H9 (cell line): ENCODE measurements around the gene BTN3A1. TPM values are rescaled to one million over a fixed set of nuclear protein-coding genes. Genes with fewer than 3 reads are reported as not detected.

Experiments used
- DNase-seq: peaks from one replicate; pipeline ENCODE4 v3.0.0-alpha.2; 2017
- H2AFZ ChIP-seq: one replicate; pipeline ENCODE4 v1.6.1; 2013; ENCODE audit warnings: mild to moderate bottlenecking, low read length, control low read depth, moderate library complexity
- H2AK5ac ChIP-seq: 2 replicates; pipeline ENCODE4 v1.6.1; 2013; ENCODE audit warnings: low read length, control low read depth, mixed read lengths; ENCODE audit not compliant: insufficient read length
- H2BK120ac ChIP-seq: one replicate; pipeline ENCODE4 v1.6.1; 2013; ENCODE audit warnings: low read depth, mild to moderate bottlenecking, low read length, control low read depth, inconsistent platforms; ENCODE audit not compliant: poor library complexity, severe bottlenecking
- H2BK12ac ChIP-seq: 2 replicates; pipeline ENCODE4 v1.6.1; 2013; ENCODE audit warnings: low read length, control low read depth, mixed read lengths, low read depth; ENCODE audit not compliant: insufficient read length
- H2BK15ac ChIP-seq: 2 replicates; pipeline ENCODE4 v1.6.1; 2013; ENCODE audit warnings: low read depth, low read length, control low read depth
- H2BK20ac ChIP-seq: one replicate; pipeline ENCODE4 v1.6.1; 2013; ENCODE audit warnings: low read depth, mild to moderate bottlenecking, low read length, control low read depth, inconsistent platforms; ENCODE audit not compliant: poor library complexity, severe bottlenecking
- H2BK5ac ChIP-seq: 2 replicates; pipeline ENCODE4 v1.6.1; 2013; ENCODE audit warnings: low read length, control low read depth, mixed read lengths; ENCODE audit not compliant: insufficient read length
- H3K14ac ChIP-seq: 2 replicates; pipeline ENCODE4 v1.6.1; 2013; ENCODE audit warnings: low read length, control low read depth; ENCODE audit not compliant: insufficient read depth
- H3K18ac ChIP-seq: 2 replicates; pipeline ENCODE4 v1.6.1; 2013; ENCODE audit warnings: low read depth, mild to moderate bottlenecking, mixed read lengths, low read length, control low read depth; ENCODE audit not compliant: insufficient read length
- H3K23ac ChIP-seq: 2 replicates; pipeline ENCODE4 v1.6.1; 2013; ENCODE audit warnings: low read length, control low read depth, mixed read lengths, low read depth; ENCODE audit not compliant: insufficient read length
- H3K23me2 ChIP-seq: 2 replicates; pipeline ENCODE4 v1.6.1; 2013; ENCODE audit warnings: low read depth, mild to moderate bottlenecking, mixed read lengths, low read length, control low read depth; ENCODE audit not compliant: insufficient read length, poor library complexity, severe bottlenecking
- H3K27ac ChIP-seq: 2 replicates; pipeline ENCODE4 v1.5.1; 2013; ENCODE audit warnings: low read length, control low read depth, mixed read lengths, low read depth; ENCODE audit not compliant: insufficient read length
- H3K27me3 ChIP-seq: 2 replicates; pipeline ENCODE4 v1.6.1; 2013; ENCODE audit warnings: low read length, control low read depth, inconsistent platforms; ENCODE audit not compliant: insufficient read depth
- H3K4ac ChIP-seq: 2 replicates; pipeline ENCODE4 v1.6.1; 2013; ENCODE audit warnings: low read depth, mild to moderate bottlenecking, control low read depth, inconsistent platforms, low read length, moderate library complexity
- H3K4me1 ChIP-seq: 2 replicates; pipeline ENCODE4 v1.6.1; 2013; ENCODE audit warnings: low read length, control low read depth, inconsistent platforms; ENCODE audit not compliant: insufficient read depth
- H3K4me2 ChIP-seq: 2 replicates; pipeline ENCODE4 v1.6.1; 2013; ENCODE audit warnings: low read length, control low read depth, mixed read lengths; ENCODE audit not compliant: insufficient read length, insufficient read depth
- H3K56ac ChIP-seq: 2 replicates; pipeline ENCODE4 v1.6.1; 2013; ENCODE audit warnings: low read depth, mild to moderate bottlenecking, mixed read lengths, low read length, control low read depth; ENCODE audit not compliant: insufficient read length
- H3K79me1 ChIP-seq: 2 replicates; pipeline ENCODE4 v1.6.1; 2013; ENCODE audit warnings: low read depth, mild to moderate bottlenecking, moderate library complexity, low read length, control low read depth, inconsistent platforms; ENCODE audit not compliant: insufficient read depth, poor library complexity, severe bottlenecking
- H3K79me2 ChIP-seq: 2 replicates; pipeline ENCODE4 v1.6.1; 2013; ENCODE audit warnings: low read length, control low read depth, inconsistent platforms; ENCODE audit not compliant: insufficient read depth
- H3K9ac ChIP-seq: 2 replicates; pipeline ENCODE4 v1.6.1; 2013; ENCODE audit warnings: low read length, control low read depth, mixed read lengths; ENCODE audit not compliant: insufficient read length; ENCODE audit errors: extremely low read depth
- H3K9me3 ChIP-seq: one replicate; pipeline ENCODE4 v1.6.1; 2013; ENCODE audit warnings: low read depth, low read length, inconsistent platforms; ENCODE audit not compliant: control insufficient read depth
- H3T11ph ChIP-seq: one replicate; pipeline ENCODE4 v1.6.1; 2013; ENCODE audit warnings: mild to moderate bottlenecking, low read length, control low read depth, inconsistent platforms
- H4K20me1 ChIP-seq: one replicate; pipeline ENCODE4 v1.6.1; 2013; ENCODE audit not compliant: control insufficient read depth, insufficient read length, insufficient read depth
- H4K5ac ChIP-seq: 2 replicates; pipeline ENCODE4 v1.6.1; 2013; ENCODE audit warnings: low read depth, mild to moderate bottlenecking, mixed read lengths, low read length, control low read depth; ENCODE audit not compliant: insufficient read length
- H4K8ac ChIP-seq: replicated peaks from 2 replicates; pipeline ENCODE4 v1.6.1; 2013; ENCODE audit warnings: low read length, control low read depth, mixed read lengths, low read depth; ENCODE audit not compliant: insufficient read length
- H4K91ac ChIP-seq: 2 replicates; pipeline ENCODE4 v1.6.1; 2013; ENCODE audit warnings: low read depth, mild to moderate bottlenecking, moderate library complexity, mixed read lengths, low read length, control low read depth; ENCODE audit not compliant: insufficient read length
- H3K27ac Mint-ChIP-seq, 3 experiments: 2 replicates in 2 of 3; 3 replicates in 1 of 3; pipeline ENCODE4 v1.8.0; 2020 to 2021; ENCODE audit warnings: mixed read lengths in 3 of 3, mild to moderate bottlenecking in 1 of 3, moderate library complexity in 1 of 3
- H3K27me3 Mint-ChIP-seq: 2 replicates; pipeline ENCODE4 v1.8.0; 2021; ENCODE audit warnings: low read depth, mild to moderate bottlenecking, moderate library complexity, mixed read lengths
- H3K36me3 Mint-ChIP-seq, 3 experiments: 2 replicates in 2 of 3; 3 replicates in 1 of 3; pipeline ENCODE4 v1.8.0; 2020 to 2021; ENCODE audit warnings: low read depth in 3 of 3, mixed read lengths in 3 of 3; ENCODE audit not compliant: insufficient read depth in 1 of 3
- H3K4me1 Mint-ChIP-seq, 2 experiments: 2 replicates each; pipeline ENCODE4 v1.8.0; 2020; ENCODE audit warnings: mixed read lengths in 2 of 2
- H3K4me3 Mint-ChIP-seq, 2 experiments: 2 replicates in 1 of 2; 3 replicates in 1 of 2; pipeline ENCODE4 v1.8.0; 2020 to 2021; ENCODE audit warnings: mild to moderate bottlenecking in 2 of 2, mixed read lengths in 2 of 2, moderate library complexity in 1 of 2
- H3K9me3 Mint-ChIP-seq, 2 experiments: 2 replicates in 1 of 2; 3 replicates in 1 of 2; pipeline ENCODE4 v1.8.0; 2020; ENCODE audit warnings: mild to moderate bottlenecking in 2 of 2, mixed read lengths in 2 of 2, moderate library complexity in 1 of 2
- WGBS: extraction: QIAGEN DNeasy Blood & Tissue Kit; methylation state at CpG from one replicate; pipeline ENCODE4 v1.1.7; 2013; ENCODE audit warnings: missing lambda C conversion rate, low lambda C conversion rate, mixed read lengths; ENCODE audit not compliant: insufficient read length; ENCODE audit errors: extremely low coverage; 5-methylcytosine and 5-hydroxymethylcytosine counted together
- total RNA-seq: library from RNA; stranded (reverse); gene quantifications from 2 replicates; pipeline ENCODE4 v1.2.1, GENCODE V29; 2021
- TF ChIP-seq, protein P1 (sequence below): fragments of 200-600 bp; sonication (generic); conservative IDR thresholded peaks from 3 replicates; pipeline ENCODE4 v1.8.0; 2021; ENCODE audit warnings: antibody characterized with exemption, mild to moderate bottlenecking

The BTN3A1 gene
- total RNA-seq, 1 experiment from 2014 or later: 2.5 TPM

DNA sequence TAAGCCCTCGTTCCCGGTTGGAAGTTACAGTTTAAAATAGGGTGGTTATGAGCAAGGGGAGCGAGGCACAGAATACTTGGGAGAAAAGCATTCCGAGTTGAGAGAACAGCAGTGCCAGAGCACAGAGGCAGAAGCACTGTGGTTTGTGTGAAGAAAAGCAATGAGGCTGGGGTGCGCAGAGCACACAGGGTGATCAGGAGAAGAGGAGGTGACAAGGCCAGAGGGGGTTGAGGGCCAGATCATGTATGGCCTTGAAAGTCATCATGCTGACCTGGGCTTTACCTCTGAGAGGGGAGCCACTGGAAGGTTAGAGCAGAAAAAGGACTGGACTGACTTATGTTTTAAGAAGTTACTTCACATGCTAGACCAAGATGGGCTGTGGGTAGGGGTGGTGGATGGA is 40.5 kb upstream of the BTN3A1 start:
- Histone ChIP-seq H3K79me1 (no peaks in the 10 kb centered on the region), H2BK20ac (no peak overlapping the region), H2AK5ac (no peak overlapping the region), H2BK120ac (no peak overlapping the region), H3K56ac (no peak overlapping the region), H3K27ac (no peak overlapping the region), H3K18ac (no peak overlapping the region), H3K9me3 (no peaks in the 10 kb centered on the region), H4K5ac (no peak overlapping the region), H3K14ac (no peak overlapping the region), H3K23me2 (no peaks in the 10 kb centered on the region), H3T11ph (no peak overlapping the region), H3K4me1 (no peaks in the 10 kb centered on the region), H2BK5ac (no peak overlapping the region), H3K4me2 (no peak overlapping the region), H3K27me3 (no peaks in the 10 kb centered on the region), H4K8ac (no peak overlapping the region), H3K9ac (no peak overlapping the region), H2AFZ (no peak overlapping the region), H2BK15ac (no peak overlapping the region), H2BK12ac (no peak overlapping the region), H4K20me1 (no peaks in the 10 kb centered on the region), H3K23ac (no peak overlapping the region), H3K4ac (no peak overlapping the region), H3K79me2 (no peaks in the 10 kb centered on the region), H4K91ac (no peak overlapping the region)
- H3K27me3 Mint-ChIP-seq: no peaks in the 10 kb centered on the region
- H3K4me3 Mint-ChIP-seq: no peak overlapping the region
- no peak for DNase-seq
- H3K9me3 Mint-ChIP-seq: no peaks in the 10 kb centered on the region
- no CpG with 5 or more reads among the region's 5 CpGs for WGBS
- H3K36me3 Mint-ChIP-seq: no peaks in the 10 kb centered on the region
- TF ChIP-seq, protein P1, sequence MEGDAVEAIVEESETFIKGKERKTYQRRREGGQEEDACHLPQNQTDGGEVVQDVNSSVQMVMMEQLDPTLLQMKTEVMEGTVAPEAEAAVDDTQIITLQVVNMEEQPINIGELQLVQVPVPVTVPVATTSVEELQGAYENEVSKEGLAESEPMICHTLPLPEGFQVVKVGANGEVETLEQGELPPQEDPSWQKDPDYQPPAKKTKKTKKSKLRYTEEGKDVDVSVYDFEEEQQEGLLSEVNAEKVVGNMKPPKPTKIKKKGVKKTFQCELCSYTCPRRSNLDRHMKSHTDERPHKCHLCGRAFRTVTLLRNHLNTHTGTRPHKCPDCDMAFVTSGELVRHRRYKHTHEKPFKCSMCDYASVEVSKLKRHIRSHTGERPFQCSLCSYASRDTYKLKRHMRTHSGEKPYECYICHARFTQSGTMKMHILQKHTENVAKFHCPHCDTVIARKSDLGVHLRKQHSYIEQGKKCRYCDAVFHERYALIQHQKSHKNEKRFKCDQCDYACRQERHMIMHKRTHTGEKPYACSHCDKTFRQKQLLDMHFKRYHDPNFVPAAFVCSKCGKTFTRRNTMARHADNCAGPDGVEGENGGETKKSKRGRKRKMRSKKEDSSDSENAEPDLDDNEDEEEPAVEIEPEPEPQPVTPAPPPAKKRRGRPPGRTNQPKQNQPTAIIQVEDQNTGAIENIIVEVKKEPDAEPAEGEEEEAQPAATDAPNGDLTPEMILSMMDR: no peak
- no peak overlapping the region for H3K27ac Mint-ChIP-seq
- H3K4me1 Mint-ChIP-seq: no peaks in the 10 kb centered on the region
